GM18867 (cell line): Measurements from ENCODE around the gene PEPD.
"Not testable (repeated sequence)": the region's sequence is repeated elsewhere in the genome, so short reads cannot be mapped to it uniquely, and the experiment has no call there.

Experiments
- ATAC-seq: cut with Tn5 transposase; IDR thresholded peaks from one replicate; pipeline ENCODE4 v1.9.1; 2021; ENCODE audit warnings: mild to moderate bottlenecking, moderate library complexity; ENCODE audit not compliant: unreplicated experiment

Gene PEPD

DNA sequence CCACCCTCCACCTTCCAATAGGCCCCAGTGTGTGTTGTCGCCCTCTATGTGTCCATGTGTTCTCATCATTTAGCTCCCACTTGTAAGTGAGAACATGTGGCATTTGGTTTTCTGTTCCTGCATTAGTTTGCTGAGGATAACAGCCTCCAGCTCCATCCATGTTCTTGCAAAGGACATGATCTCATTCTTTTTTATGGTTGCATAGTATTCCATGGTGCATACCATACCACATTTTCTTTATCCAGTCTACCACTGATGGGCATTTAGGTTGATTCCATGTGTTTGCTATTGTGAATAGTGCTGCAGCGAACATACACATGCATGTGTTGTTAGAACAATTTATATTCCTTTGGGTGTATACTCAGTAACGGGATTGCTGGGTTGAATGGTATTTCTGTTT lies 42.0 kb downstream of the PEPD start:
- not testable (repeated sequence) for ATAC-seq

DNA sequence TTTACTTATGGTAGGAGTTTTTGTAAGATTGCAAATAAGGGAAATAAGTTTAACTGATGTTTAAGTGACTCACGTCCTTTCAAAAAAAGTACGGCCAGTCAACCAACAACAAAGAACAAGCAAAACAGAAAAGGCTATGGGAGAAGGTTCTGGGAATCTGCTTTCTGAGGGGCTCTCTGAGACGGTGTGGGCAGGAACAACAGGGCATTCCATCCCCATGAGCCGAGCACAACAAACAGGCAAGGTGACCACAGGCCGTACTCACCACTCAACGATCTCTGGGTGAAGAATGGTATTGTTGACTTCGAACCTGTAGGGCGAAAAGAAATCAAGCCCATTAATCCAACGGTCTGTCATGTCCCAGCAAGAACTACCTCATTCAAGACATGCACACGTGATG lies 43.8 kb downstream of the PEPD start:
- ATAC-seq = no peak

- no peak for ATAC-seq
Measured at GRCh38 chr19:33476151-33476707, 45.4 kb downstream of the PEPD start.

GRCh38 chr19:33473653-33474305 lies 47.8 kb downstream of the PEPD start:
- no peak for ATAC-seq

DNA sequence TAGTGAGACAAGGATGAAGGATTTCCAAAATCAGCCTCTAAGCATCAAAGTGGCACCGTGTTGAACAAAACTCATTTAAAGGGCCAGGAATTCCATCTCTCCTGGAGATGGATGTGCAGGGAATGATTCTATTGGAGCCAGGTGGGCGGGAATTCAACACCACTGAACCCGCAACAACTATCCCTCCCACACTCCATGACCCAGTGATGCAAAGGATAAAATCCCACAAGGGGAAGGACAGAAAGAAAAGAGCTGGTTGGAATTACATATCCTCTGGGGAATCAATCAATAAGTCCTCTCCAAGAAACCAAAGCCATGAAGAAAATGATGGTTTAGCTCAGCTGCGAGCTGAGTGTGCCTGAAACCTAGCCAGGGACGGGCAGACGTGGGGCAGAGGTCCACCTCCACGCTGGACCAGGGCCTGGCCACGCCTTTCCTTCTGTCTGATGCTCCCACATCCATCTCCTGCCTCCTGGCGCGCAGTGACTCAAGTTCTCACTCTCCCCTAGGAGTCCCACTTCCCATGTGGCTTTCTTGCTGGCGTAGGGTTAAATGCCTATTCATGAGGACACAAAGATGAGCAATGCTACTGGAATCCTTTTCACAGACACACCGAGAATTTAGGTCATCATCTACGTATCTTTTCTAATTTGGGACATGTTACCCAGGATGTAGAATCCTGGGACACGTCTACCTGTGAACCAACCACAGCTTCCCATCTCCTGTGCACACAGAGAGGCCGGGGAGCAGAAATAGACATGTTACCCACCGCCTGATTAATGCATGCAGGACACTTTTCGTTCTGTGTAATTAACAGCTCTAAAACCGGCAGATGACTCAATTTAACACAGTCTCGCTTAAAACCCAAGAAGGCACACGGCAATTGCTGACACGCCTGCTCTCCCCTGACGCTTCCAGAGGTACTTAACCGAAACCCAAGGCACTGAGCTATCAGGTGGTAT lies 48.6 kb downstream of the PEPD start:
- ATAC-seq = no peak

DNA sequence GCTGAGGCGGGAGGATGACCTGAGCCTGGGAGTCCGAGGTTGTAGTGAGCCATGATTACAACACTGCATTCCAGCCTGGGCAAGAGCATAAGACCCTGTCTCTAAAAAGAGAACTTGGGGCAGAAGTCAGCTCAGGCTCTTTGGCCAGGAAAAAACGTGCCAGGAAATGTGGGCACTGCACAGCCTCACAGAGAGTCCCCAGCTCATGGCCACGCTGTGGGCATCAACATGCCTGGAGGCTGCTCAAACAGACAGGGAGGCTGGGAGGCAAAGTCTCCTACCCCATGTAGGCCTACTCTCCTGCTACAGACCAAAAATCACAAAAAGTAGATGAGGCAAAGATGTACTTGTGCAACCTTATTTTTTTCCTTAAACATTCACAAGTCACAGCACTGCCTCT lies 49.4 kb downstream of the PEPD start:
- no peak for ATAC-seq

DNA sequence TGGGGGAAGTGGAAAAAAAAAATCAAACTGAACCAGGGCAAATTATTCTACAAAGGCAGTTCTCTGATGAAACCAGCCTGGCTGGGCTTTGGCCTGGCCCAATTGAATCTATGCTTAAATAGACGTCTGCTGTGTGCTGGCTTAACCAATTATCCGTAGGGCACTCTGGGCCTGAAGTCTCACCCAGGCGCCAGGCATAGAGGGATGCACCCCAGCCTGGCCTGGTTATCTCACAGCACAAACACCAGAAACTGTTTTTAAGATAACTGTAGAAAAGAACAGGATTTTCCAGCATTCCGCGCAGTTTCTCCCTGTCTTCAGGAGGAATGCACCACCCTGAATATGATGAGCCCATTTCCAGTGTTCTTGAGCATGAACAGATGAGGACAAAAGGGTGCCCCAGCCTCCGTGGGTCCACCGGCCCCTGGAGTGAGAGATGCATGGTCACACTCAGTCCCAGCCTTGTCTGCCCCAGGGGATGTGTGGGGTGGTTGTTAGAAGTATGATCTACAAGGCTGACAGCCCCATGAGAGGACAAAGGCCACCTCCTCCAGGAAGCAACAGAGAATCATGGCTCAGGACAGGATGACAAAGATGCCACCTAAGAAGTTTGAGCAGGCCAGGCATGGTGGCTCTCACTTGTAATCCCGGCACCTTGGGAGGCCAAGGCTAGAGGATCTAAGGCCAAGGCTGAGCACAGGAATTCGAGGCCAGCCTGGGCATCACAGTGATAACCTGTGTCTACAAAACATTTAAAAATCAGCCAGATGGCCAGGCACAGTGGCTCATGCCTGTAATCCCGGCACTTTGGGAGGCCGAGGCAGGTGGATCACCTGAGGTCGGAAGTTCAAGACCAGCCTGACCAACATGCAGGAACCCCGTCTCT lies 50.2 kb downstream of the PEPD start:
- ATAC-seq = no peak

GRCh38 chr19:33470686-33471085 lies 50.9 kb downstream of the PEPD start:
- no peak for ATAC-seq

GRCh38 chr19:33470040-33470330 lies 51.6 kb downstream of the PEPD start:
- ATAC-seq = no peak

GRCh38 chr19:33469171-33470039 lies 52.2 kb downstream of the PEPD start:
- ATAC-seq = no peak

- no peak for ATAC-seq
Measured at GRCh38 chr19:33468361-33469170, 53.0 kb downstream of the PEPD start.

DNA sequence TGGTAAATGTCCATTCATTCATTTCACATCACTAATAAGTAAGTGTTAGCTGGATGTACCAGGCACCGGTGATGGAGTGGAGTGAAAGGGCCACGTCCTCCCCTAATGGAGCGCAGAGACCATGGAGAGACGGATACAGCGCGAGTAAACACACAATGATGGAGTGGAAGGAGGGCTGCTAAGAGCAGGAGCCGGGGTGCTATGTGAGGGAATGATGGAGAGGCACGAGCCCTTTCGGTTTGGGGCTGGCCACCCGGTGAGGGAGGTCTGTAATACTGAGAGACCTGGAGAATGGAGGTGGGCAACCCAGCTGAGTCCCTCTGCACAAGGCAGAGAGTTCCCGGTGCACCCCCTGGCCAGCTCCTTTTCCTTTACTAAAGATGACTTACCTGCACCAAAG lies 53.7 kb downstream of the PEPD start:
- no peak for ATAC-seq

DNA sequence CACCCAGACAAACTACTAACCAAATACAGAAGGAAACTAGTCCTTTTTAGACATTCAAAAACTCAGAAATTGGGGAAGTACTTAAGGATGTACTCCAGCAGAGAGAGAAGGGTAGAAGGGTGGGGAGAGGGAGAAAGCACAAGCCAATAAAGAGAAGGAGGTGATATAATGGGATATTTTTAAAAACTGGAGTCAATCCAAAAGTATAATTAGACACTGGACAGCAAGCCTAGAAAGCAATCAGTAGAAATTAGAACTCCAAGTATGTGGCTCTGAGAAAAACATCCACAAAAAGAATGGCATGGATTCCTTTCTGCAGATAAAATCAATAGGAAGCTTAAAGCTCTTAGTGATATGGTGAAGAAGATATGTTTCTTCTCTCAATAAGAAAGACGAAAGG lies 55.8 kb downstream of the PEPD start:
- no peak for ATAC-seq

DNA sequence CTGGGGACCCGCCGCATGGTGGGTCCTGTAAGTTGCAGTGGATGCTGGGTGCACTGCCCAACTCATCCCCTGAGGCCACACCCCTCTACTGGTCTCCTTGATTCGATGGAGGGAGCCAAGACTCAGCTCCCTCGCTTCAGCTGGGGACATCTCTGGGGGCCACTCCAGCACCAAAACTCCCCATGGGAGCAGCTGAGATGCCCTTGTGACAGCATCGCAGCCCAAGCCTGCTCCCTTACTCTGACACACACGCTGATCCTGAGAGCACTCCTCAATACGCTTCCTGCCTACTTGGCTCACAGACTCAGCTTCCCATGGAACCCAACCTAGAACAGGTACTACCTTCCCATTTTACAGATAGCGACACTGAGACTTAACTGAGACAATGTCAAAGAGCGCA lies 56.2 kb downstream of the PEPD start:
- no peak for ATAC-seq

- no peak for ATAC-seq
Measured at GRCh38 chr19:33464733-33465115, 56.9 kb downstream of the PEPD start.

GRCh38 chr19:33464010-33464732 lies 57.4 kb downstream of the PEPD start:
- ATAC-seq = no peak

DNA sequence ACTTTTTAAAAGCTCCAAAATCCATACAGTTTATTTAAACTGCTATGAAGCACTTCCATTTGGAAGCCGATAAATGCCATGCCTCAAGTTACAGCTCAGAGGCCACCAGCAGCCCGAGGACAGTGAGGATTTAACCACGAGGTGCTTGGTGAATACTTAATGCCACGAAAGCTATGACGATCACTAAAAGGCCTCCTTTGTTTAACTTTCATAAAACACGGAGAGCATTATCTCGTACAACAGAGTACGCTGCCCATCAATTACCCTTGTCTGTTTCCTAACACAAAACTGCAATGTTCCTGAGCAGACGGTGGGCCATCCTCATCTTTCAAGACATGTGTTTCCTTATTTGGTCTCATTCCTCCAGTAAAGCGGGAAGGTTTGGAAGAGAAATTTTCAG lies 58.4 kb downstream of the PEPD start:
- ATAC-seq = no peak

GRCh38 chr19:33462112-33462791 lies 59.3 kb downstream of the PEPD start:
- no peak for ATAC-seq
